CD14-positive monocyte (primary cell): ENCODE measurements around the gene TMEM243. TPM values are rescaled to one million over a fixed set of nuclear protein-coding genes. Genes with fewer than 3 reads are reported as not detected.

Source experiments
- DNase-seq, 3 donors: peaks; one replicate each; pipeline ENCODE4 v3.0.0-alpha.2; 2011 to 2022
- H2AFZ ChIP-seq: 2 replicates; pipeline ENCODE4 v1.6.0; 2012; ENCODE audit warnings: mild to moderate bottlenecking, low read depth, low read length, inconsistent platforms; ENCODE audit not compliant: insufficient read depth, poor library complexity, severe bottlenecking
- H3K27ac ChIP-seq, 2 donors: 1 replicate in 1 of 2; 2 replicates in 1 of 2; pipeline ENCODE4 v1.5.1; 2012 to 2013; ENCODE audit warnings: low read length in 2 of 2, control low read depth in 1 of 2, inconsistent platforms in 1 of 2, low read depth in 1 of 2, mild to moderate bottlenecking in 1 of 2
- H3K27me3 ChIP-seq, 2 donors: one replicate each; pipeline versions ENCODE4 v1.6.0 to v1.6.1; 2011 to 2013; ENCODE audit warnings: low read length in 2 of 2; ENCODE audit not compliant: control insufficient read depth in 2 of 2, insufficient read depth in 2 of 2
- H3K36me3 ChIP-seq, 2 donors: replicated peaks in 1 of 2; 1 replicate in 1 of 2; 2 replicates in 1 of 2; pipeline versions ENCODE4 v1.5.1 to v1.6.1; 2012 to 2013; ENCODE audit warnings: low read length in 2 of 2, control low read depth in 1 of 2, inconsistent platforms in 1 of 2, mild to moderate bottlenecking in 1 of 2; ENCODE audit not compliant: insufficient read depth in 2 of 2, control insufficient read depth in 1 of 2
- H3K4me1 ChIP-seq, 2 donors: 1 replicate in 1 of 2; 2 replicates in 1 of 2; pipeline versions ENCODE4 v1.5.1 to v1.6.1; 2012 to 2013; ENCODE audit warnings: low read length in 2 of 2, control low read depth in 1 of 2, inconsistent platforms in 1 of 2, mild to moderate bottlenecking in 1 of 2, moderate library complexity in 1 of 2; ENCODE audit not compliant: insufficient read depth in 2 of 2, control insufficient read depth in 1 of 2
- H3K4me2 ChIP-seq: replicated peaks from 2 replicates; pipeline ENCODE3; 2012; ENCODE audit warnings: low read length, moderate library complexity, mild to moderate bottlenecking; ENCODE audit not compliant: poor library complexity, severe bottlenecking; ENCODE audit errors: extremely low read depth
- H3K4me3 ChIP-seq, 3 experiments: fragments of 200-600 bp in 1 of 3; sonication (generic) in 1 of 3; replicated peaks in 1 of 3; 1 replicate in 2 of 3; 2 replicates in 1 of 3; pipeline ENCODE4 v1.5.1; 2011 to 2013; ENCODE audit warnings: low read length in 3 of 3, mild to moderate bottlenecking in 3 of 3, control low read depth in 2 of 3, low read depth in 2 of 3, inconsistent platforms in 1 of 3, moderate library complexity in 1 of 3
- H3K79me2 ChIP-seq: 2 replicates; pipeline ENCODE4 v1.6.0; 2012; ENCODE audit warnings: mild to moderate bottlenecking, control low read depth, inconsistent platforms, low read length, moderate library complexity; ENCODE audit not compliant: insufficient read depth
- H3K9ac ChIP-seq: 2 replicates; pipeline ENCODE4 v1.6.0; 2017; ENCODE audit warnings: low read length, mild to moderate bottlenecking; ENCODE audit not compliant: insufficient read depth, poor library complexity, severe bottlenecking
- H3K9me3 ChIP-seq, 2 donors: replicated peaks in 1 of 2; 1 replicate in 1 of 2; 2 replicates in 1 of 2; pipeline versions ENCODE4 v1.5.1 to v1.6.1; 2012 to 2013; ENCODE audit warnings: low read length in 2 of 2, control low read depth in 1 of 2; ENCODE audit not compliant: control insufficient read depth in 1 of 2, insufficient read depth in 1 of 2
- H4K20me1 ChIP-seq: 2 replicates; pipeline ENCODE4 v1.6.0; 2012; ENCODE audit warnings: mild to moderate bottlenecking, low read length, control low read depth, moderate library complexity; ENCODE audit not compliant: insufficient read depth
- H3K27ac Mint-ChIP-seq, 7 donors: one replicate each; pipeline ENCODE4 v1.8.0; 2020; ENCODE audit warnings: mild to moderate bottlenecking in 7 of 7, mixed read lengths in 7 of 7, moderate library complexity in 6 of 7, inconsistent platforms in 2 of 7
- H3K27me3 Mint-ChIP-seq, 3 donors: one replicate each; pipeline ENCODE4 v1.8.0; 2021 to 2022; ENCODE audit warnings: low read depth in 3 of 3, mild to moderate bottlenecking in 3 of 3, mixed read lengths in 3 of 3, moderate library complexity in 3 of 3, inconsistent platforms in 1 of 3
- H3K36me3 Mint-ChIP-seq, 2 donors: one replicate each; pipeline ENCODE4 v1.8.0; 2020; ENCODE audit warnings: mixed read lengths in 2 of 2, inconsistent platforms in 1 of 2, mild to moderate bottlenecking in 1 of 2
- H3K4me1 Mint-ChIP-seq: one replicate; pipeline ENCODE4 v1.8.0; 2020; ENCODE audit warnings: mild to moderate bottlenecking, mixed read lengths
- H3K4me3 Mint-ChIP-seq, 2 donors: one replicate each; pipeline ENCODE4 v1.8.0; 2020; ENCODE audit warnings: mild to moderate bottlenecking in 2 of 2, mixed read lengths in 2 of 2, moderate library complexity in 1 of 2
- H3K9me3 Mint-ChIP-seq, 7 donors: one replicate each; pipeline ENCODE4 v1.8.0; 2020 to 2022; ENCODE audit warnings: mixed read lengths in 7 of 7, mild to moderate bottlenecking in 6 of 7, moderate library complexity in 6 of 7, inconsistent platforms in 2 of 7
- WGBS: methylation state at CpG from one replicate; pipeline ENCODE4 v1.1.5; 2013; ENCODE audit warnings: missing lambda C conversion rate; ENCODE audit not compliant: insufficient coverage; 5-methylcytosine and 5-hydroxymethylcytosine counted together
- intact Hi-C, 2 donors: fragments of 100-400 bp; cut with micrococcal nuclease; formaldehyde crosslinking; loops; one replicate each; pipeline versions ENCODE4 v1.15.0 to v1.15.1; 2023
- polyA plus RNA-seq, 3 donors: library from polyadenylated mRNA; depleted of rRNA in 1 of 3; unstranded in 2 of 3; stranded (reverse) in 1 of 3; fragments of 300-500 nt in 2 of 3; fragments of >200 nt in 1 of 3; fragmentation: Illumina TruSeq in 2 of 3; gene quantifications; 1 replicate in 2 of 3; 2 replicates in 1 of 3; pipeline ENCODE4 v1.2.3, GENCODE V29; 2012 to 2021
- TF ChIP-seq, protein P1 (sequence below): fragments of 200-600 bp; IDR thresholded peaks from one replicate; pipeline ENCODE4 v1.8.0; 2022; ENCODE audit warnings: antibody characterized with exemption, mild to moderate bottlenecking

TMEM243 gene
- polyA plus RNA-seq, 3 donors: 24.9 to 43.8 (median 30.8) TPM

DNA sequence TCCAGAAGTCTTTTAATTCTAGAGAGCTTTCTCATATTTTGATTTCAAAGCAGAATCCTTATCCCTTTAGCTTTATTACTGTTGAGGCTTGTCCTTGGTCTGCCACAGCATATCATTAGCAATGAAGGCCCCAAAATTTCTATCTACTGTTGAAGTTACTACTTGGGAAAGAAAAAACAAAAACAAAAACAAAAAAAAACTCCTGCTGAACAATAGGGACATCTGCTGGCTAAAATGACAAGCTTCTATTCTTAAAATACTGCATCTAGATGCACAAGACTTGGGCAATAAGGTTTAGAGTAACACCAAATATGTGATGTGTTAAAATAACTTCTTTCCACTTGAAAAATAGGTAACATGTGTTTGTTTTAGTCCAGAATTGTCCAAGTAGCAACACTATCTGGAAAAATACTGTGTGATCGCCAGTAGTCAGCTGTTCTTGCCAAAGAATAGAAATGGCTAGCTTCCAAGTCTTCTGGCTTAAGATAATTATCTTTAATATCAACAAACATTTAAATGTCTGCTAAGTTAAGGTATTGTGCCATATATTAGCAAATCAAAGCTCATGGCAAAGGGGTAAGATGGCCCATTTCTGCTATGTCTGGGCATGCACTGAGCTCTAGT lies 71.1 kb downstream of the TMEM243 start:
- intact Hi-C loops: no loop called here
- no peak overlapping the region for H2AFZ ChIP-seq
- no peaks in the 10 kb centered on the region for H3K36me3 ChIP-seq
- Mint-ChIP-seq H3K27ac (no peak overlapping the region), H3K27me3 (peaks cover 0 to 4% (median 0%) of the 10 kb centered on the region in 3 donors), H3K4me3 (no peak overlapping the region), H3K4me1 (peaks cover 13% of the 10 kb centered on the region), H3K36me3 (no peaks in the 10 kb centered on the region), H3K9me3 (peaks cover 0 to 6% (median 3%) of the 10 kb centered on the region in 7 donors)
- H3K4me2 ChIP-seq: no peak overlapping the region
- no CpG with 5 or more reads among the region's 1 CpG for WGBS
- peaks cover 8 to 9% of the 10 kb centered on the region in 2 donors for H3K4me1 ChIP-seq
- peak in 1 of 3 donors; percentile 3 for DNase-seq
- no peak overlapping the region for H3K9ac ChIP-seq
- TF ChIP-seq, protein P1, sequence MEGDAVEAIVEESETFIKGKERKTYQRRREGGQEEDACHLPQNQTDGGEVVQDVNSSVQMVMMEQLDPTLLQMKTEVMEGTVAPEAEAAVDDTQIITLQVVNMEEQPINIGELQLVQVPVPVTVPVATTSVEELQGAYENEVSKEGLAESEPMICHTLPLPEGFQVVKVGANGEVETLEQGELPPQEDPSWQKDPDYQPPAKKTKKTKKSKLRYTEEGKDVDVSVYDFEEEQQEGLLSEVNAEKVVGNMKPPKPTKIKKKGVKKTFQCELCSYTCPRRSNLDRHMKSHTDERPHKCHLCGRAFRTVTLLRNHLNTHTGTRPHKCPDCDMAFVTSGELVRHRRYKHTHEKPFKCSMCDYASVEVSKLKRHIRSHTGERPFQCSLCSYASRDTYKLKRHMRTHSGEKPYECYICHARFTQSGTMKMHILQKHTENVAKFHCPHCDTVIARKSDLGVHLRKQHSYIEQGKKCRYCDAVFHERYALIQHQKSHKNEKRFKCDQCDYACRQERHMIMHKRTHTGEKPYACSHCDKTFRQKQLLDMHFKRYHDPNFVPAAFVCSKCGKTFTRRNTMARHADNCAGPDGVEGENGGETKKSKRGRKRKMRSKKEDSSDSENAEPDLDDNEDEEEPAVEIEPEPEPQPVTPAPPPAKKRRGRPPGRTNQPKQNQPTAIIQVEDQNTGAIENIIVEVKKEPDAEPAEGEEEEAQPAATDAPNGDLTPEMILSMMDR: peak; percentile 40
- H4K20me1 ChIP-seq: no peaks in the 10 kb centered on the region
- H3K4me3 ChIP-seq: no peak overlapping the region
- no peaks in the 10 kb centered on the region for H3K27me3 ChIP-seq
- H3K9me3 ChIP-seq: no peaks in the 10 kb centered on the region
- no peak overlapping the region for H3K27ac ChIP-seq
- peaks cover 6% of the 10 kb centered on the region for H3K79me2 ChIP-seq

DNA sequence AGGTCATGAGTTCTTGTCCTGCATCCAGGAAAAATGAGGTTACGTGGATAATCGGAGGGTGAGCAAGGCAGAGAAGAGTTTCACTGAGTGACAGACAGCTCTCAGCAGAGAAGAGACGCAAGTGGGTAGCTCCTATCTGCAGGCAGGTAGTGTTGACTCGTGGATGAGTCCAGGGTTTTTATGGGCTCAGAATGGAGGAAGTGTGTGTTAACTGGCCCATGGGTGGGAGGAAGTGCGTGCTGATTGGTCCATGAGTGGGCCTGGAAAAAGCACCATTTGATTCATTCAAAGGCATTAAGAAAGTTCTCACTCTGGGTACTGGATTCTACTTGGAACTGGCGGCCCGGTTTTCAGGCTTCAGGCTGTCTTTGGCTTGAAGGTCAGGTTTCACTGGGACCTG lies 72.0 kb downstream of the TMEM243 start:
- DNase-seq: peak in 1 of 3 donors; percentile 9
- Histone ChIP-seq H3K36me3 (no peaks in the 10 kb centered on the region), H3K9me3 (no peaks in the 10 kb centered on the region), H3K4me2 (no peak overlapping the region), H3K4me3 (no peak overlapping the region), H3K9ac (no peak overlapping the region), H2AFZ (no peak overlapping the region), H3K79me2 (no peaks in the 10 kb centered on the region), H4K20me1 (no peaks in the 10 kb centered on the region), H3K4me1 (peaks cover 5 to 6% of the 10 kb centered on the region in 2 donors), H3K27ac (no peak overlapping the region), H3K27me3 (no peaks in the 10 kb centered on the region)
- Mint-ChIP-seq H3K27ac (no peak overlapping the region), H3K4me1 (peaks cover 12% of the 10 kb centered on the region), H3K36me3 (no peaks in the 10 kb centered on the region), H3K9me3 (peaks cover 0 to 6% (median 3%) of the 10 kb centered on the region in 7 donors), H3K27me3 (peaks cover 0 to 2% (median 0%) of the 10 kb centered on the region in 3 donors), H3K4me3 (no peak overlapping the region)
- TF ChIP-seq, protein P1: no peak
- WGBS: 95% methylated on average over 6 of the region's 7 CpGs
- intact Hi-C loops: no loop called here
